ENCODE results near the gene LDHAL6B.

DNA sequence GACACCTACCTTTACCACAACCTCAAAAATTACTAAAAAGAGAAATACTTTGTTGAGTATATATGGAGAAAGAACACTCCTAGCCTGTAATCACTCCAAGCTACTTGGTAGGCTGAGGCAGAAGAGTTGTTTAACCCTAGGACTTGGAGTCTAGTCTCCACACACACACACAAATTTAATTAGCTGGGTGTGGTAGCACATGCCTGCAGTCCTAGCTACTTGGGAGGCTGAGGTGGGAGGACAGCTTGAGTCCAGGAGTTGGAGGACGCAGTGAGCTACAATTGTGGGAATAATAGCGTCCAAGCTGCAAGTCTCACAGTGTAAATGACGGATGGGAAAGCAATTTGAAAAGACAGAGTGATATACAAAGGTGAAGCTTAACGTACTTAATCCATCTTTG is 50.5 kb downstream of the LDHAL6B start:
- TF ChIP-seq, protein P1, sequence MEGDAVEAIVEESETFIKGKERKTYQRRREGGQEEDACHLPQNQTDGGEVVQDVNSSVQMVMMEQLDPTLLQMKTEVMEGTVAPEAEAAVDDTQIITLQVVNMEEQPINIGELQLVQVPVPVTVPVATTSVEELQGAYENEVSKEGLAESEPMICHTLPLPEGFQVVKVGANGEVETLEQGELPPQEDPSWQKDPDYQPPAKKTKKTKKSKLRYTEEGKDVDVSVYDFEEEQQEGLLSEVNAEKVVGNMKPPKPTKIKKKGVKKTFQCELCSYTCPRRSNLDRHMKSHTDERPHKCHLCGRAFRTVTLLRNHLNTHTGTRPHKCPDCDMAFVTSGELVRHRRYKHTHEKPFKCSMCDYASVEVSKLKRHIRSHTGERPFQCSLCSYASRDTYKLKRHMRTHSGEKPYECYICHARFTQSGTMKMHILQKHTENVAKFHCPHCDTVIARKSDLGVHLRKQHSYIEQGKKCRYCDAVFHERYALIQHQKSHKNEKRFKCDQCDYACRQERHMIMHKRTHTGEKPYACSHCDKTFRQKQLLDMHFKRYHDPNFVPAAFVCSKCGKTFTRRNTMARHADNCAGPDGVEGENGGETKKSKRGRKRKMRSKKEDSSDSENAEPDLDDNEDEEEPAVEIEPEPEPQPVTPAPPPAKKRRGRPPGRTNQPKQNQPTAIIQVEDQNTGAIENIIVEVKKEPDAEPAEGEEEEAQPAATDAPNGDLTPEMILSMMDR (IDR thresholded peaks at IDR 0.05): no peak
- TF ChIP-seq, protein P2, sequence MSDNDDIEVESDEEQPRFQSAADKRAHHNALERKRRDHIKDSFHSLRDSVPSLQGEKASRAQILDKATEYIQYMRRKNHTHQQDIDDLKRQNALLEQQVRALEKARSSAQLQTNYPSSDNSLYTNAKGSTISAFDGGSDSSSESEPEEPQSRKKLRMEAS (IDR thresholded peaks at IDR 0.05; ENCODE audit: low read depth): no peak
- TF ChIP-seq RFX5 (IDR thresholded peaks at IDR 0.05; ENCODE audit: low read length) (no peak), POLR2AphosphoS5 (IDR thresholded peaks at IDR 0.05; ENCODE audit: low read depth, low read length) (no peak), CHD2 (IDR thresholded peaks at IDR 0.05; ENCODE audit: low read length, partially characterized antibody) (no peak), GATA2 (CRISPR knock-in tag; IDR thresholded peaks at IDR 0.05) (no peak), EP300 (IDR thresholded peaks at IDR 0.05; ENCODE audit: borderline replicate concordance in 1 of 2, low read depth in 1 of 2, low read length in 1 of 2) (no peak)
- TF ChIP-seq, protein P3, sequence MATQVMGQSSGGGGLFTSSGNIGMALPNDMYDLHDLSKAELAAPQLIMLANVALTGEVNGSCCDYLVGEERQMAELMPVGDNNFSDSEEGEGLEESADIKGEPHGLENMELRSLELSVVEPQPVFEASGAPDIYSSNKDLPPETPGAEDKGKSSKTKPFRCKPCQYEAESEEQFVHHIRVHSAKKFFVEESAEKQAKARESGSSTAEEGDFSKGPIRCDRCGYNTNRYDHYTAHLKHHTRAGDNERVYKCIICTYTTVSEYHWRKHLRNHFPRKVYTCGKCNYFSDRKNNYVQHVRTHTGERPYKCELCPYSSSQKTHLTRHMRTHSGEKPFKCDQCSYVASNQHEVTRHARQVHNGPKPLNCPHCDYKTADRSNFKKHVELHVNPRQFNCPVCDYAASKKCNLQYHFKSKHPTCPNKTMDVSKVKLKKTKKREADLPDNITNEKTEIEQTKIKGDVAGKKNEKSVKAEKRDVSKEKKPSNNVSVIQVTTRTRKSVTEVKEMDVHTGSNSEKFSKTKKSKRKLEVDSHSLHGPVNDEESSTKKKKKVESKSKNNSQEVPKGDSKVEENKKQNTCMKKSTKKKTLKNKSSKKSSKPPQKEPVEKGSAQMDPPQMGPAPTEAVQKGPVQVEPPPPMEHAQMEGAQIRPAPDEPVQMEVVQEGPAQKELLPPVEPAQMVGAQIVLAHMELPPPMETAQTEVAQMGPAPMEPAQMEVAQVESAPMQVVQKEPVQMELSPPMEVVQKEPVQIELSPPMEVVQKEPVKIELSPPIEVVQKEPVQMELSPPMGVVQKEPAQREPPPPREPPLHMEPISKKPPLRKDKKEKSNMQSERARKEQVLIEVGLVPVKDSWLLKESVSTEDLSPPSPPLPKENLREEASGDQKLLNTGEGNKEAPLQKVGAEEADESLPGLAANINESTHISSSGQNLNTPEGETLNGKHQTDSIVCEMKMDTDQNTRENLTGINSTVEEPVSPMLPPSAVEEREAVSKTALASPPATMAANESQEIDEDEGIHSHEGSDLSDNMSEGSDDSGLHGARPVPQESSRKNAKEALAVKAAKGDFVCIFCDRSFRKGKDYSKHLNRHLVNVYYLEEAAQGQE (IDR thresholded peaks at IDR 0.05; ENCODE audit: low read depth, low read length): no peak
